PC-9 (cell line): ENCODE results near the gene ADI1. TPM values are rescaled to one million over a fixed set of nuclear protein-coding genes. Genes with fewer than 3 reads are reported as not detected.

Experiments
- BruUV-seq: library from RNA; stranded (reverse); fragments of 400-500 nt; replicated peaks from 2 replicates; lab custom pipeline; 2021; lab: Mats Ljungman, UMichigan
- CTCF ChIA-PET: fragments of 300-600 bp; sonication (Branson Sonifier 250); formaldehyde crosslinking; loops from one replicate; lab custom pipeline; 2022; ENCODE audit warnings: antibody characterized with exemption; lab: Charles Lee
- POLR2A ChIA-PET: fragments of 300-600 bp; sonication (Branson Sonifier 250); formaldehyde crosslinking; loops from one replicate; lab custom pipeline; 2022; ENCODE audit warnings: antibody characterized with exemption; ENCODE audit not compliant: unreplicated experiment; lab: Charles Lee
- DNase-seq, 2 experiments: peaks; one replicate each; pipeline versions ENCODE4 v3.0.0 to v3.0.0-alpha.2; 2015 to 2022; ENCODE audit warnings: mixed read lengths in 1 of 2
- H2AFZ ChIP-seq: fragments of 200-600 bp; sonication (generic); 2 replicates; pipeline ENCODE4 v1.8.1; 2017; ENCODE audit warnings: antibody characterized with exemption
- H3F3A ChIP-seq: fragments of 200-600 bp; sonication (generic); 2 replicates; pipeline ENCODE4 v1.8.1; 2017; ENCODE audit warnings: antibody characterized with exemption, mild to moderate bottlenecking, low read depth; ENCODE audit not compliant: insufficient read depth
- H3K27ac ChIP-seq: fragments of 200-600 bp; sonication (generic); 2 replicates; pipeline ENCODE4 v1.6.1; 2016; ENCODE audit warnings: mixed run types
- H3K27me3 ChIP-seq: fragments of 200-600 bp; sonication (generic); 2 replicates; pipeline ENCODE4 v1.6.1; 2016; ENCODE audit warnings: low read depth, mixed run types; ENCODE audit not compliant: insufficient read depth
- H3K36me3 ChIP-seq: fragments of 200-600 bp; sonication (generic); 2 replicates; pipeline ENCODE4 v1.6.1; 2016; ENCODE audit warnings: low read depth, mixed run types
- H3K4me1 ChIP-seq: fragments of 200-600 bp; sonication (generic); replicated peaks from 2 replicates; pipeline ENCODE4 v1.6.1; 2016; ENCODE audit warnings: mixed run types; ENCODE audit not compliant: insufficient read depth
- H3K4me2 ChIP-seq: fragments of 200-600 bp; sonication (generic); 2 replicates; pipeline ENCODE4 v1.6.1; 2017; ENCODE audit warnings: mixed run types
- H3K4me3 ChIP-seq: fragments of 200-600 bp; sonication (generic); 2 replicates; pipeline ENCODE4 v1.6.1; 2016; ENCODE audit warnings: mixed run types
- H3K79me2 ChIP-seq: fragments of 200-600 bp; sonication (generic); 2 replicates; pipeline ENCODE4 v1.6.1; 2017; ENCODE audit warnings: low read depth, mixed run types
- H3K9me2 ChIP-seq: fragments of 200-600 bp; sonication (generic); 2 replicates; pipeline ENCODE4 v1.8.1; 2017; ENCODE audit warnings: mild to moderate bottlenecking; ENCODE audit not compliant: insufficient read depth
- H3K9me3 ChIP-seq: fragments of 200-600 bp; sonication (generic); 2 replicates; pipeline ENCODE4 v1.8.1; 2016; ENCODE audit warnings: low read depth; ENCODE audit not compliant: insufficient read depth
- H4K20me1 ChIP-seq: fragments of 200-600 bp; sonication (generic); 2 replicates; pipeline ENCODE4 v1.8.1; 2017; ENCODE audit not compliant: insufficient read depth
- EZH2 ChIP-seq: fragments of 200-600 bp; sonication (generic); IDR thresholded peaks from 2 replicates; pipeline ENCODE4 v1.8.0; 2017; ENCODE audit warnings: antibody characterized with exemption, low read depth
- intact Hi-C: fragments of 100-400 bp; cut with micrococcal nuclease; formaldehyde crosslinking; loops from one replicate; pipeline ENCODE4 v1.10.0; 2022; ENCODE audit not compliant: unreplicated experiment
- total RNA-seq: library from RNA; stranded (reverse); gene quantifications from 2 replicates; pipeline ENCODE4 v1.2.3, GENCODE V29; 2021
- TF ChIP-seq, protein P1 (sequence below): fragments of 200-600 bp; sonication (generic); conservative IDR thresholded peaks from 2 replicates; pipeline ENCODE4 v1.6.1; 2017; ENCODE audit warnings: mixed run types, antibody characterized with exemption, mild to moderate bottlenecking, moderate library complexity

Gene ADI1
- total RNA-seq, 1 experiment from 2014 or later: 54.5 TPM

GRCh38 chr2:3563521-3563976 is 44.2 kb upstream of the ADI1 start:
- Histone ChIP-seq H3K27me3 (no peaks in the 10 kb centered on the region), H3F3A (peaks cover 23% of the 10 kb centered on the region), H3K27ac (no peak overlapping the region), H3K4me1 (peaks cover 12% of the 10 kb centered on the region; the same call in 1 of the 2 replicates), H4K20me1 (no peaks in the 10 kb centered on the region), H3K9me3 (no peaks in the 10 kb centered on the region), H3K4me3 (no peak overlapping the region), H3K4me2 (no peak overlapping the region), H3K9me2 (no peaks in the 10 kb centered on the region), H2AFZ (no peak overlapping the region), H3K79me2 (peaks cover 11% of the 10 kb centered on the region; the same call in 1 of the 2 replicates), H3K36me3 (peaks cover 8% of the 10 kb centered on the region; the same call in 1 of the 2 replicates)
- TF ChIP-seq, protein P1, sequence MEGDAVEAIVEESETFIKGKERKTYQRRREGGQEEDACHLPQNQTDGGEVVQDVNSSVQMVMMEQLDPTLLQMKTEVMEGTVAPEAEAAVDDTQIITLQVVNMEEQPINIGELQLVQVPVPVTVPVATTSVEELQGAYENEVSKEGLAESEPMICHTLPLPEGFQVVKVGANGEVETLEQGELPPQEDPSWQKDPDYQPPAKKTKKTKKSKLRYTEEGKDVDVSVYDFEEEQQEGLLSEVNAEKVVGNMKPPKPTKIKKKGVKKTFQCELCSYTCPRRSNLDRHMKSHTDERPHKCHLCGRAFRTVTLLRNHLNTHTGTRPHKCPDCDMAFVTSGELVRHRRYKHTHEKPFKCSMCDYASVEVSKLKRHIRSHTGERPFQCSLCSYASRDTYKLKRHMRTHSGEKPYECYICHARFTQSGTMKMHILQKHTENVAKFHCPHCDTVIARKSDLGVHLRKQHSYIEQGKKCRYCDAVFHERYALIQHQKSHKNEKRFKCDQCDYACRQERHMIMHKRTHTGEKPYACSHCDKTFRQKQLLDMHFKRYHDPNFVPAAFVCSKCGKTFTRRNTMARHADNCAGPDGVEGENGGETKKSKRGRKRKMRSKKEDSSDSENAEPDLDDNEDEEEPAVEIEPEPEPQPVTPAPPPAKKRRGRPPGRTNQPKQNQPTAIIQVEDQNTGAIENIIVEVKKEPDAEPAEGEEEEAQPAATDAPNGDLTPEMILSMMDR: no peak
- intact Hi-C loops: no loop called here
- DNase-seq: no peak
- CTCF ChIA-PET: no interaction called here
- POLR2A ChIA-PET: interaction anchor here (0.6 kb wide), 1 partner anchor 11 kb away, joined by 3 read pairs; no protein-coding TSS in a partner anchor
- no TSS peak for BruUV-seq

GRCh38 chr2:3558205-3559014 is 39.1 kb upstream of the ADI1 start, which contains the start of gene RNASEH1:
RNASEH1 (minus strand) TSS chr2:3558333; CDS start chr2:3558260, 73 bp downstream.
- ChIA-PET CTCF (interaction anchor here (0.6 kb wide), 1 partner anchor 181 kb away, joined by 6 read pairs; the partner anchor contains the start of gene EIPR1), POLR2A (interaction anchor here (0.6 kb wide), 2 partner anchors 38 to 1829 kb away, joined by 5 to 9 read pairs; no protein-coding TSS in a partner anchor)
- Histone ChIP-seq H3F3A (peaks cover 24% of the 10 kb centered on the region), H4K20me1 (peaks cover 22% of the 10 kb centered on the region), H3K79me2 (peaks cover 58% of the 10 kb centered on the region), H3K27me3 (no peaks in the 10 kb centered on the region), H3K4me1 (peaks cover 21% of the 10 kb centered on the region), H3K4me3 (peak within 1 kb of the TSS; percentile 81), H2AFZ (peak within 1 kb of the TSS; percentile 96), H3K27ac (peak within 1 kb of the TSS; percentile 89), H3K9me2 (no peaks in the 10 kb centered on the region), H3K36me3 (peaks cover 44% of the 10 kb centered on the region), H3K4me2 (peak within 1 kb of the TSS; percentile 99), H3K9me3 (no peaks in the 10 kb centered on the region)
- TF ChIP-seq, protein P1: no peak
- TF ChIP-seq EZH2: no peak
- TSS peak; percentile 74 for BruUV-seq
- intact Hi-C loops: loop anchor here (1.0 kb wide), 3 partner anchors 17 to 39 kb away; partner anchors contain the start of genes ADI1 and RPS7
- DNase-seq: peak; percentile 97 to 98

DNA sequence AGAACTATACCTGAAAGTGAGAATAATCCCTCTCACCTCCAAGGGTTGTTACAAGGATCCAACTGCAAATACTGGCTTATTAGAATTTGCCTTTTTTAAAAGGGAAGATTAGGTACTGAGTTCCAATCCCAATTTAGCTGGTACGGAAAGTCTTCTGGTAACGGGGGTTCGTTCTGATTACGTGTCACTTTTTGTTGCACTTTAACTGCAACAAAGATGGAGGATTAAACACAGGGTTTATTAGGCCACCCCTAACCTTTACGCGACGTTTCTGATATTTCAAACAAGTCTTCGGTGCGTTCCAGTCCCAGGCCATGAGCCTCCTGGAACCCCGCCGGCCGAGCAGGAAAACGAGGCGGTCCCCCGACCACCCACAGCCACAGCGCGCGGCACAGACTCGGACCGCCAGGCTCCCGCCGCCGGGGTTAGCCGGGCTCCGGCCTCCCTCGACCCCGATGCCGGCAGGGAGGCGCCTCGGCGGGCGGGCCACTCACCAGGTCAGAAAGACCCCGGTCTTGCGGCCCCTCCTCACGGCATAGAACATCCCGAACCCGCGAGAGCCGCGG is 38.4 kb upstream of the ADI1 start:
- H3F3A ChIP-seq: peaks cover 24% of the 10 kb centered on the region
- ChIA-PET CTCF (no interaction called here), POLR2A (interaction anchor here (0.6 kb wide), 2 partner anchors 20 to 1828 kb away, joined by 5 to 7 read pairs; no protein-coding TSS in a partner anchor)
- no peaks in the 10 kb centered on the region for H3K27me3 ChIP-seq
- peaks cover 21% of the 10 kb centered on the region for H3K4me1 ChIP-seq
- H3K79me2 ChIP-seq: peaks cover 63% of the 10 kb centered on the region
- peaks cover 48% of the 10 kb centered on the region for H3K36me3 ChIP-seq
- peak overlapping the region; percentile 81 for H2AFZ ChIP-seq
- intact Hi-C loops: loop anchor here (1.0 kb wide), 3 partner anchors 18 to 38 kb away; partner anchors contain the start of genes ADI1 and RPS7
- no peak for DNase-seq
- H3K27ac ChIP-seq: peak overlapping the region; percentile 74
- peaks cover 28% of the 10 kb centered on the region for H4K20me1 ChIP-seq
- H3K4me2 ChIP-seq: peak overlapping the region; percentile 99
- H3K9me3 ChIP-seq: no peaks in the 10 kb centered on the region
- BruUV-seq: TSS peak; percentile 85
- peak overlapping the region; percentile 81 for H3K4me3 ChIP-seq
- no peaks in the 10 kb centered on the region for H3K9me2 ChIP-seq
- TF ChIP-seq EZH2: no peak
- TF ChIP-seq, protein P1: no peak
